GM19455 (cell line): Measurements from ENCODE around the gene HEY2.
A peak's percentile ranks its signal among the peaks of the same experiment; 100 is the strongest.
"Not testable (repeated sequence)": the region's sequence is repeated elsewhere in the genome, so short reads cannot be mapped to it uniquely, and the experiment has no call there.

ENCODE experiments used
- ATAC-seq: cut with Tn5 transposase; IDR thresholded peaks from one replicate; pipeline ENCODE4 v1.9.1; 2021; ENCODE audit not compliant: unreplicated experiment

HEY2 gene

GRCh38 chr6:125749173-125749864 is at the start of gene HEY2:
HEY2 (plus strand) TSS chr6:125749632; CDS start chr6:125749777, 145 bp downstream.
- peak; percentile 78 for ATAC-seq

GRCh38 chr6:125700581-125701353 is 48.7 kb upstream of the HEY2 start:
- no peak for ATAC-seq

GRCh38 chr6:125701354-125701668 is 48.1 kb upstream of the HEY2 start:
- ATAC-seq: no peak

GRCh38 chr6:125703882-125704281 is 45.5 kb upstream of the HEY2 start:
- ATAC-seq: not testable (repeated sequence)

- ATAC-seq: no peak
Measured at GRCh38 chr6:125707615-125708243, 41.7 kb upstream of the HEY2 start.

GRCh38 chr6:125711013-125711675 is 38.3 kb upstream of the HEY2 start:
- no peak for ATAC-seq

GRCh38 chr6:125714441-125715090 is 34.9 kb upstream of the HEY2 start:
- ATAC-seq: peak; percentile 51

- ATAC-seq: peak; percentile 69
Measured at GRCh38 chr6:125717120-125717731, 32.2 kb upstream of the HEY2 start.

GRCh38 chr6:125718109-125718508 is 31.3 kb upstream of the HEY2 start:
- no peak for ATAC-seq

- ATAC-seq: no peak
Measured at GRCh38 chr6:125722886-125723285, 26.5 kb upstream of the HEY2 start.

GRCh38 chr6:125727216-125727615 is 22.2 kb upstream of the HEY2 start:
- ATAC-seq: no peak

- no peak for ATAC-seq
Measured at GRCh38 chr6:125728739-125729138, 20.7 kb upstream of the HEY2 start.

GRCh38 chr6:125729983-125730382 is 19.4 kb upstream of the HEY2 start:
- no peak for ATAC-seq

GRCh38 chr6:125732398-125732797 is 17.0 kb upstream of the HEY2 start:
- ATAC-seq: no peak

- no peak for ATAC-seq
Measured at GRCh38 chr6:125733516-125734300, 15.7 kb upstream of the HEY2 start.

GRCh38 chr6:125738276-125738675 is 11.2 kb upstream of the HEY2 start:
- ATAC-seq: no peak

- no peak for ATAC-seq
Measured at GRCh38 chr6:125739364-125739763, 10.1 kb upstream of the HEY2 start.

GRCh38 chr6:125741336-125741735 is 8.1 kb upstream of the HEY2 start:
- no peak for ATAC-seq

GRCh38 chr6:125742024-125742423 is 7.4 kb upstream of the HEY2 start:
- ATAC-seq: no peak
